ENCODE data around the gene STAM.

DNA sequence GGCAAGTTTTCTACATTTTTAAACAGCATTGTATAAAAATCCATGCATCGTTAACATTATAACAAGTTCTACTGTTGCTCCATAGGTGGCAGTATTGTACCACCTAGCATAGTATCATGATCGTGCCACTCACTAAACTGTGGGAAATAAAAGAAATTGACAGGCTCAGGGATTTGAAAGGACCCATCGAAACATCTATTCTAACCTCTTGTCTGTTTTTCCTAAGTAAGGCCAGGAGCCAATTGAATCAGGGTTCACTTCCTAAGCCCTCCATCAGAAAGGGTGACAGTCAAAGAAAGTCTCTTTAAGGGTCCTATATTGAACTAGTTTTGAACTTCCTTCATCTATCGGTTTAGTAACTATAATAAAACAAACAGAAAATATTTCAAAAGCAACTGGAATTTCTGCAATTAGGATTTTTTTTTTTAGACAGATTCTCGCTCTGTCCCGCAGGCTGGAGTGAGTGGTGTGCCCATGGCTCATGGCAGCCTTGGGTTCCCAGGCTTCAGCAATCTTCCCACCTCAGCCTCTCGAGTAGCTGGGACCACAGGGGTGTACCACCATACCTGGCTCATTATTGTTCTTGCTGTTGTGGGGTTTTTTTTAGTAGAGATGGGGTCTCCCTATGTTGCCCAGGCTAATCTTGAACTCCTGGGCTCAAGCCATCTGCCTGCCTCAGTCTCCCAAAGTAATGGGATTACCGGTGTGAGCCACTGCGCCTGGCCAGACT is 36.2 kb upstream of the STAM start:
- no peak for TF ChIP-seq SP2 (IDR thresholded peaks at IDR 0.05; ENCODE audit: extremely low read depth, low read depth, low read length, poor library complexity, severe bottlenecking)
- no peak for TF ChIP-seq MGA (IDR thresholded peaks at IDR 0.05)
- TF ChIP-seq ZNF253 (CRISPR knock-in tag; conservative IDR thresholded peaks at IDR 0.05) = no peak
- no peak for TF ChIP-seq STAT5B (CRISPR knock-in tag; IDR thresholded peaks at IDR 0.05)
